ENCODE measurements around the gene MOCOS.

- no peak for TF ChIP-seq SUZ12 (IDR thresholded peaks at IDR 0.05; ENCODE audit: extremely low read depth, insufficient read depth, insufficient read length)
- TF ChIP-seq ZNF274 (IDR thresholded peaks at IDR 0.05; ENCODE audit: low read depth, low read length): no peak
Measured at GRCh38 chr18:36304723-36305122, 117.4 kb downstream of the MOCOS start.
